Left forelimb (tissue), 1 donor: Measurements from ENCODE around the gene LRRK1.

Experiments
- DNase-seq: peaks from one replicate; pipeline ENCODE4 v3.0.0-alpha.2; 2018; ENCODE audit warnings: low spot score

The LRRK1 gene

GRCh38 chr15:101056366-101057334, 137.5 kb downstream of the LRRK1 start:
- peak; percentile 55 for DNase-seq

GRCh38 chr15:101057841-101058407, 138.8 kb downstream of the LRRK1 start:
- peak; percentile 47 for DNase-seq

DNA sequence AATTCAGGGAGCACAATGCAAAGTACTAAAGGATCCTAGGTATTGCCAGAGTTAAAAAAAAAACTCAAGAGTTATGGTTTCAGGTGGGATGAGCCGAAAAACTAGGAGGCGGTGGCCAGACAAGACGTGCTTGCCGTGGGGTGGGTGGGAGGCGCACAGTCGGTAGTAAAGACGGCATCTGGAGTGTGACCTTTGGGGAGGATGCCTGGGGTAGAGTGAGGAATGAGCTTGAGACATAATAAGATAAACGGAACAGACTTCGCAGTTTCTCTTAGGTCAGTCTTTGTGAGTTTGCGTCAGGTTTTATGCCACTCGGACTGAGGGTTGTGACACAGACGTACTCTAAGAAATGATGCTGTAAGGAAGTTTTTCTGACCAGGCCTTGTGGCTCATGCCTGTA, 139.6 kb downstream of the LRRK1 start:
- DNase-seq: no peak

DNA sequence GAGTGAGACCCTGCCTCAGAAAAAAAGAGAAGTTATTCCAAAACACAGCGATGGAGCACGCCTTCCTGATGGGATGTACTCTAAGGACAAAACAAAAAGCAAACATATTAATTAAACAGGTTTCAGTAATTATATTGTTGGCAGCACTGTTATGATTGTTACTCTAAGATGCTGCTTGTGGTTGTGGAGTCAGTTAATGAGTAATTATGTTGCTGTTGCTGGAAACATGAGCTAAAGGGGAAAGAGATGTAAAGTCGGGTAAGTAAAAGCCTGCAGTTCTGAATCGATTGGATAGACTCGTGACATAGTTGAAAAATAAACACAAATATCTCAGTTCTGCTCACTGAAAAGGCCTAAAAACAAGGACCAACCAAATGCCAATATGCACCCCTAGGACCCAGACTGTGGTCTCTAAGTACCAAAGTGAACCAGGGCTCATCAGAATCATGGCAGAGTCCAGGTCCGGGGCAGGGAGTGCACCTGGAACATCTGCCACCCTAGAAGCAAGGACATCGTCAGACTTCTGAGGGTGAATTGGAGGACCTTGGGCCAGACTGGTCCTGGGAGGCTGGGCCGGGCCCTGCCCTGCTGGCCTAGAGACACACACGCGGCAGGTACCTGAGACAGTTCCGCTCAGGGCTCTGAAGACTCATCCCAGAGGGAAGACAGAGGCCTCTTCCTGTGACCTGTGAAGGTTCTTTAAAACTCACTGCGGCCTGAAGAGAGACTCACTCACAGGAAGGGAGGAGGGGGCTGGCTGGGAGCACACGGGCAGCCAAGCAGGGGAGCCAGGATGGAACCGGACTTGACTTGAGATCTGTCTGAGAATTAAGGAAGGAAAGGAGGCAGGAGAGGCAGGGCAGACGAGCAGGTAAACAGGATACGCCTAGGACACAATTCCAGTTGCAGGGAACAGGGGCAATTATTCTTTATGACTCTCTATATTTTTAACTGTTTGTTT, 140.5 kb downstream of the LRRK1 start:
- peak; percentile 18 for DNase-seq

GRCh38 chr15:101060576-101061551, 141.7 kb downstream of the LRRK1 start:
- peak; percentile 60 for DNase-seq

DNA sequence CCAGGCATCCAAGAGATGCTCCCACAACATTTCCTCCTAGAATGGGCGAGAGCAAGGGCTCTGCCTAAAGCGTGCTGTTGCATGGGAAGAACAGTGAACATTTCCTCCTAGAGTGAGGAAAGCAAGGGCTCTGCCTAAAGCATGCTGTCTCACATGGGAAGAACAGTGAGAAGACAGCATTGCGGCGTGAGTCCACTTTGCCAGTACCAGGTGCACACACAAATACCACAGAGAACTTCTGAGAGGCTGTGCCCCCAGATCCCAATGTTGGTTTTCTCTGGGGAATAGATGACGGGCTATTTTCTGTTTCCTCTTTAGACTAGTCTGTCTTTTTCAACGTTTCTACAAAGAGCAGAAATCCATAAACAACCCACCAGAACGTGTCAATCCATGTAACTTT, 142.9 kb downstream of the LRRK1 start:
- peak; percentile 42 for DNase-seq

DNA sequence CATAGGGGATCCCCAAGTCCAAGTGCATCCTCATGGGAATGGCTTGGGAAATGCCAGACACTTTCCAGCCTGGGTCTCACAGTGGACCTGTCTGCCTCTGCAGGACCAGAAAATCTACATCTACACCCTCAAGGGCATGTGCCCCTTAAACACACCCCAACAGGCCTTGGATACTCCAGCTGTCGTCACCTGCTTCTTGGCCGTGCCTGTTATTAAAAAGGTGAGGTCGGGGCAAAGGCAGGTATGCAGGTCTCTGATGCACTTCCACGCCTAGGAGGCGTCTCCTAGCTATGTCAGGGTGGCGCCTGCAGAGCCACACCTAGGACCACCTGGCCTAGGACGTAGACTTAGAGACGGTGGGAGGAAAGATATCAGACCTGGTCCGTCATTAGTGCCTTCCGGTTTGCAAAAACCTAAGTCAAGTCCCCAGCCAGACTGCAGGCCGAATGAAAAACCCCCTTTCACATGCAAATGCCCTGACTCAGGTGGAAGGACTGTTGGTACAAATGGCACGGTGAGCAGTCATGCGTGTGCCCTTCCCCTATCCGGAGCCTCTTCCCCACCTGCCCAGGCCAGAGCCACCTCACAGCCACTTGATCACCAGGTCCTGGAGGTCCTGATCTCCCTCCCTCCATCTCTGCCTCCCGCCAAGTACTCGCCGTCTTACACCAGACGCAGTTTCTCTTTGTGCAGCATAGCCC, 143.5 kb downstream of the LRRK1 start:
- DNase-seq: peak; percentile 48

DNA sequence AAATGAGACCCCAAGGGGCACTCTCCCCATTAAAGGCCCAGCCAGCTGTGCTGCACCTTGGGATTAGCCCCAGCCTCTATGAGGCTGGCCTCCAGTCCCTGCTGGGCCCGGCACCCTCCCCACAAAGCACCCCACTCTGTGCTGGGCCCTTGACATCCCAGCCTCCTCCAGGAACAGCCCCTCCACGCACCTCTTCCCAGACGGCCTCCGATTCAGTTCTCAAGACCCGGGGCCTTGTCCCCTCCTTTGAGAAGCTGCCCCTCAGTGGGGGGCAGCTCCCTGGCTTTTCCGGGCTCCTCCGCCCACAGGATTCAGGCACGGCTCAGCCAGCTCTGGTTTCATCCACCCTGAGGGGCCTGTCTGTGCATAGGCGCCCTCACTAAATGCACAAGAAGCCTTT, 144.1 kb downstream of the LRRK1 start:
- peak; percentile 36 for DNase-seq

DNA sequence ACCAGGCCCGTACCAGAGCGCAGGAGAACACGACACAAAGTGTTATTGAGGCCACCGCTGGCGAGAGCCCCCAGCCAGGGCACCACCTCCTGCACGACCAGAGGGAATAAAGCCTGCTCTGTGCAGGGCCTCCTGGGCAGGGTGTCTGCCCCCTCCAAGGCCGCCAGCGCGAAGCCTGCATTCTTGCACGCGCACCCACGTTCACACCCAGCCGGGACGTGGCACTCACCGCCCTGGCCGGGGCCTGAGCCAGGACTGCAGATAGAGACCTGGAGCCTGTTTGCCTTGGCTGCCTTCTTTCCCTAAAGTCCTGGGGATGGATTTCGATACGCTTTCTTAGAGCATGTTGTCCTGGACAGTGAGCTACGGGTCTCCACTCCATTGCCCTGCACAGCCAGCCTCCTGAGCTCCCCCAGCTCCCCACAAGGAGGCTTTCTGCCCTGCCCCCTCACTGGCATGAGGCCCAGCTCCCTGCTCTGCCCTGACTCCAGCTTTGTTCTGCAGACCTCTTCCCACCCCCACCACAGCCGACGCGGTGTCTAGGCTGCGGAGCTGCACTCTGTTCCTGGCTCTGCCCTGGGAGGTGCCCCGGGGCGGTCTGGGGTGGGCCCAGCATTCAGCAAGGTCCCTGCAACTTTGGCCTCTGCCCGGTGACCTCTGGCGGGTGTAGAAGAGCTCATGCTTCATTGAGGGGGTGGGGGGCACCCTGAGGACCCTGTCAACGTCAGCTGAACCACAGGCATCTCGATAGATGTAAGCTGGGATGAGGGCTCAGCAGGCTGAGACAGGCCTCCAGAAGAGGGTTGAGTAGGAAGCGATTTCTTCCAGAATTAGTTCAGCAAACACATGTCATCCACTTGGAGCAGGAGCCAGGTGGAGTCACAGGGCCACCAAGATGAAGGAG, 145.0 kb downstream of the LRRK1 start:
- DNase-seq: peak; percentile 54

GRCh38 chr15:101064795-101065569, 145.8 kb downstream of the LRRK1 start:
- no peak for DNase-seq

GRCh38 chr15:101065570-101066221, 146.5 kb downstream of the LRRK1 start:
- DNase-seq: no peak

- no peak for DNase-seq
Measured at GRCh38 chr15:101066501-101067408, 147.6 kb downstream of the LRRK1 start.

GRCh38 chr15:101067660-101068522, 148.7 kb downstream of the LRRK1 start:
- no peak for DNase-seq

DNA sequence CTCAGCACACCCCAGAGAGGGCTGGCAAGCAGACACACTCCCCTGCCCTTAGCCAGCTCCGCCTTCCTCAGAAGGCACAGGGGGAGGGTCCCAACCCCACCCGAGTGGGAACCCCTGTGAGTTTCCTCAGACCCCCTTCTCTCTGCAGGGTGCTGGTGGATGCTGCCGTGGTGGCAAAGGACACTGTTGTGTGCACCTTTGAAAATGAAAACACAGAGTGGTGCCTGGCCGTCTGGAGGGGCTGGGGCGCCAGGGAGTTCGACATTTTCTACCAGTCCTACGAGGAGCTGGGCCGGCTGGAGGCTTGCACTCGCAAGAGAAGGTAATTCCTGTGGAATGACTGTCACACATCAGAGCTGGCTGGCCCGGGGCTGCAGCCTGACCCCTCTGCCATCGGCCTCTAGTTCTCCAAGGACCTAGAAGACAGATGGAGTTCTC, 149.4 kb downstream of the LRRK1 start:
- DNase-seq: no peak

GRCh38 chr15:101068961-101069653, 149.9 kb downstream of the LRRK1 start:
- DNase-seq: no peak
